Natural killer cell (primary cell): Measurements from ENCODE around the gene POLK. TPM values are rescaled to one million over a fixed set of nuclear protein-coding genes. Genes with fewer than 3 reads are reported as not detected.

Experiments used
- ATAC-seq, 3 donors: fragments of 150-1000 bp in 2 of 3; fragments of 200-7000 bp in 1 of 3; cut with Tn5 transposase; 1 replicate in 1 of 3; 2 replicates in 2 of 3; pipeline ENCODE4 v1.10.0; 2021; ENCODE audit warnings: mild to moderate bottlenecking in 2 of 3, moderate library complexity in 2 of 3
- DNase-seq, 2 donors: peaks; one replicate each; pipeline versions ENCODE4 v3.0.0 to v3.0.0-alpha.2; 2013 to 2021; ENCODE audit warnings: mixed read lengths in 1 of 2
- H3K27ac ChIP-seq: one replicate; pipeline ENCODE4 v1.5.1; 2013; ENCODE audit warnings: mild to moderate bottlenecking, low read length
- H3K27me3 ChIP-seq: one replicate; pipeline ENCODE4 v1.6.1; 2013; ENCODE audit warnings: low read length; ENCODE audit not compliant: control insufficient read depth, insufficient read depth
- H3K36me3 ChIP-seq: one replicate; pipeline ENCODE4 v1.6.1; 2013; ENCODE audit warnings: low read length; ENCODE audit not compliant: control insufficient read depth, insufficient read depth
- H3K4me1 ChIP-seq: one replicate; pipeline ENCODE4 v1.6.1; 2013; ENCODE audit warnings: low read length; ENCODE audit not compliant: control insufficient read depth, insufficient read depth
- H3K4me3 ChIP-seq: one replicate; pipeline ENCODE4 v1.5.1; 2013; ENCODE audit warnings: low read length
- H3K9me3 ChIP-seq: one replicate; pipeline ENCODE4 v1.6.1; 2013; ENCODE audit warnings: low read length; ENCODE audit not compliant: control insufficient read depth, insufficient read depth
- H3K27ac Mint-ChIP-seq, 2 donors: one replicate each; pipeline ENCODE4 v1.8.0; 2022; ENCODE audit warnings: mild to moderate bottlenecking in 2 of 2, mixed read lengths in 2 of 2, moderate library complexity in 1 of 2
- H3K27me3 Mint-ChIP-seq, 2 donors: one replicate each; pipeline ENCODE4 v1.8.0; 2022; ENCODE audit warnings: low read depth in 2 of 2, mixed read lengths in 2 of 2
- H3K36me3 Mint-ChIP-seq: one replicate; pipeline ENCODE4 v1.8.0; 2022; ENCODE audit warnings: mixed read lengths
- H3K4me1 Mint-ChIP-seq, 2 donors: one replicate each; pipeline ENCODE4 v1.8.0; 2022; ENCODE audit warnings: mixed read lengths in 2 of 2
- H3K4me3 Mint-ChIP-seq: one replicate; pipeline ENCODE4 v1.8.0; 2022; ENCODE audit warnings: mild to moderate bottlenecking, moderate library complexity, mixed read lengths
- H3K9me3 Mint-ChIP-seq, 2 donors: one replicate each; pipeline ENCODE4 v1.8.0; 2022; ENCODE audit warnings: mixed read lengths in 2 of 2
- WGBS: methylation state at CpG from one replicate; pipeline ENCODE4 v1.1.7; 2013; ENCODE audit warnings: missing lambda C conversion rate; ENCODE audit not compliant: insufficient coverage; 5-methylcytosine and 5-hydroxymethylcytosine counted together
- intact Hi-C: fragments of 100-400 bp; cut with micrococcal nuclease; formaldehyde crosslinking; loops from one replicate; pipeline ENCODE4 v1.14.2; 2022
- total RNA-seq, 4 donors: library from RNA; stranded (reverse); fragments of 120-200 nt in 1 of 4; gene quantifications; one replicate each; pipeline versions ENCODE4 v1.2.3 to v1.2.4, GENCODE V29; 2013 to 2022
- TF ChIP-seq, protein P1 (sequence below): fragments of 200-600 bp; IDR thresholded peaks from one replicate; pipeline ENCODE4 v1.8.0; 2022; ENCODE audit warnings: antibody characterized with exemption

POLK gene
- total RNA-seq, 3 donors from 2014 or later (not counting 1 experiment from before 2014, with no cell fraction given): 16.8 to 21.5 (median 21.4) TPM

DNA sequence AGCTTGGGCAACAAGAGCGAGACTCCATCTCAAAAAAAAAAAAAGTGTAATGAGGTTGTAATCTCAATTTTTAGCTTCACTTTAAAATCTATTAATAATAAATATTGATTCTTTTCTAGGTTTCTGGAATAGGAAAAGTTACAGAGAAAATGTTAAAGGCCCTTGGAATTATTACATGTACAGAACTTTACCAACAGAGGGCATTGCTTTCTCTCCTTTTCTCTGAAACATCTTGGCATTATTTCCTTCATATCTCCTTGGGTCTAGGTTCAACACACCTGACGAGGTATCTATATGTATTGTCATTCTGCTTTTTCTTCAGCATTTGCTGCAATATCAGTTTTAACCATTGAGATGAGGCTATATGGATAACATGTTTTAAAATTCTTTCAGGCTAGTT, 73.0 kb downstream of the POLK start:
- no peaks in the 10 kb centered on the region for H3K4me1 ChIP-seq
- no peak overlapping the region for H3K27ac Mint-ChIP-seq

DNA sequence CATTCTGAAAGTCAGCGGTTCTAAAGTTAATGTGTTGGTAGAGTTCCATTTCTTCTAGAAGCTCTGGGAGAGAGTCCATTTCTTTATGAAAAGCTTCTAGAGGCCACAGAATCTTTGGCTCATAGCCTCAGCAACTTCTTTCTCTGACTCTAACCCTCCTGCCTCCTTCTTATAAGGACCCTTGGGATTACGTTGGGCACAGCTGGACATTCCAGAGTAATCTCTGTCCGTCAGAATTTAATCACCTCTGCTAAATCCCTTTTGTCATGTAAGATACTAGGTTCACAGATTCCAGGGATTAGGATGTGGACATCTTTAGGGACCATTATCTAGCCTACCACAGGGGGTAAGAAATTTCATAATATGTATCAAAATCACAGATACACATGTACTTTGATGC, 77.0 kb downstream of the POLK start:
- no peaks in the 10 kb centered on the region for H3K4me1 ChIP-seq
- H3K4me3 ChIP-seq: no peak overlapping the region
- Mint-ChIP-seq H3K4me3 (no peak overlapping the region), H3K4me1 (no peaks in the 10 kb centered on the region), H3K9me3 (no peaks in the 10 kb centered on the region), H3K27me3 (no peaks in the 10 kb centered on the region), H3K36me3 (peaks cover 10% of the 10 kb centered on the region), H3K27ac (no peak overlapping the region)
- WGBS: 89% methylated on average over 1 of the region's 3 CpGs
- no peak overlapping the region for H3K27ac ChIP-seq
- ATAC-seq: no peak
- H3K36me3 ChIP-seq: peaks cover 30% of the 10 kb centered on the region
- no peaks in the 10 kb centered on the region for H3K27me3 ChIP-seq
- no peak for DNase-seq
- no peaks in the 10 kb centered on the region for H3K9me3 ChIP-seq
- TF ChIP-seq, protein P1, sequence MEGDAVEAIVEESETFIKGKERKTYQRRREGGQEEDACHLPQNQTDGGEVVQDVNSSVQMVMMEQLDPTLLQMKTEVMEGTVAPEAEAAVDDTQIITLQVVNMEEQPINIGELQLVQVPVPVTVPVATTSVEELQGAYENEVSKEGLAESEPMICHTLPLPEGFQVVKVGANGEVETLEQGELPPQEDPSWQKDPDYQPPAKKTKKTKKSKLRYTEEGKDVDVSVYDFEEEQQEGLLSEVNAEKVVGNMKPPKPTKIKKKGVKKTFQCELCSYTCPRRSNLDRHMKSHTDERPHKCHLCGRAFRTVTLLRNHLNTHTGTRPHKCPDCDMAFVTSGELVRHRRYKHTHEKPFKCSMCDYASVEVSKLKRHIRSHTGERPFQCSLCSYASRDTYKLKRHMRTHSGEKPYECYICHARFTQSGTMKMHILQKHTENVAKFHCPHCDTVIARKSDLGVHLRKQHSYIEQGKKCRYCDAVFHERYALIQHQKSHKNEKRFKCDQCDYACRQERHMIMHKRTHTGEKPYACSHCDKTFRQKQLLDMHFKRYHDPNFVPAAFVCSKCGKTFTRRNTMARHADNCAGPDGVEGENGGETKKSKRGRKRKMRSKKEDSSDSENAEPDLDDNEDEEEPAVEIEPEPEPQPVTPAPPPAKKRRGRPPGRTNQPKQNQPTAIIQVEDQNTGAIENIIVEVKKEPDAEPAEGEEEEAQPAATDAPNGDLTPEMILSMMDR: no peak
- intact Hi-C loops: no loop called here

More for the DNA sequence above, 73.0 kb downstream of the POLK start:
- WGBS: 100% methylated on average over 1 of the region's 2 CpGs
- Histone ChIP-seq H3K27me3 (no peaks in the 10 kb centered on the region), H3K27ac (no peak overlapping the region), H3K36me3 (peaks cover 19% of the 10 kb centered on the region), H3K4me3 (no peak overlapping the region), H3K9me3 (no peaks in the 10 kb centered on the region)
- Mint-ChIP-seq H3K4me3 (no peak overlapping the region), H3K27me3 (no peaks in the 10 kb centered on the region), H3K36me3 (peaks cover 10% of the 10 kb centered on the region), H3K9me3 (no peaks in the 10 kb centered on the region), H3K4me1 (no peaks in the 10 kb centered on the region)
- ATAC-seq: no peak
- TF ChIP-seq, protein P1: no peak
- intact Hi-C loops: no loop called here
- DNase-seq: no peak

DNA sequence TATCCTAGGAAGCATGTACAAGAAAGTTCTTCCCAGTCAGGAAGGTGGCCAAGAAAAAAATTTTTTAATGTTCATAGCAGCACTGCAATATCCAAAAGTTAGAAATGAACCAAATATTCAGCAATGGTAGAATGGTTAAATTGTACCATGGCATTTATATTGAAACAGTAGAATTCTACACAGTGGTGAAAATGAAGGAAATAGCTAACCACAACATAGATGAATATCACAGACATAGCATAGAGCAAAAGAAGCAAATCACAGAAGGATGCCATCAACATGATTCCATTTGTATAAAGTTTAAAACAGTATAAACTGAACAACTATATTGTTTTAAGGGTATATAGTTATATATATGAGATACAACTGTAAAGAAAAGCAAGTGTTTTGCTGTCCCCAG, 88.8 kb downstream of the POLK start:
- Mint-ChIP-seq H3K4me1 (peaks cover 0 to 6% of the 10 kb centered on the region in 2 donors), H3K9me3 (no peaks in the 10 kb centered on the region), H3K36me3 (no peaks in the 10 kb centered on the region), H3K27ac (no peak overlapping the region), H3K27me3 (no peaks in the 10 kb centered on the region), H3K4me3 (no peak overlapping the region)
- H3K27me3 ChIP-seq: no peaks in the 10 kb centered on the region
- no peak overlapping the region for H3K4me3 ChIP-seq
- no peaks in the 10 kb centered on the region for H3K4me1 ChIP-seq
- intact Hi-C loops: no loop called here
- DNase-seq (no peak), ATAC-seq (no peak)
- H3K36me3 ChIP-seq: peaks cover 8% of the 10 kb centered on the region
- H3K9me3 ChIP-seq: no peaks in the 10 kb centered on the region
- TF ChIP-seq, protein P1: no peak
- H3K27ac ChIP-seq: no peak overlapping the region

DNA sequence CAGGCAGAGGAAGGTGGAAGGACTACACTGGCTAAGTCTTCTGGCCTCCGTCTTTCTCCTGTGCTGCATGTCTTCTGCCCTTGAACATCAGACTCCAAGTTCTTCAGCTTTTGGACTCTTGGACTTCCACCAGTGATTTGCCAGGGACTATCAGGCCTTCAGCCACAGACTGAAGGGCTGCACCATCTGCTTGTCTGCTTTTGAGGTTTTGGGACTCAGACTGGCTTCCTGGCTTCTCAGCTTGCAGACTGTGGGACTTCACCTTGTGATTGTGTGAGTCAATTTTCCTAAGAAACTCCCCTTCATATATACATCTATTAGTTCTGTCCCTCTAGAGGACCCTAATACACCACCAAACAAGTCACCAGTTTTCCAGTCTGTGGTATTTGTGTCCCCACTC, 89.9 kb downstream of the POLK start:
- DNase-seq (no peak), ATAC-seq (no peak)
- no peaks in the 10 kb centered on the region for H3K36me3 Mint-ChIP-seq
- WGBS: 83% methylated on average over 1 of the region's 1 CpG
- H3K27me3 ChIP-seq: no peaks in the 10 kb centered on the region
- no peaks in the 10 kb centered on the region for H3K4me1 ChIP-seq
- peaks cover 0 to 6% of the 10 kb centered on the region in 2 donors for H3K4me1 Mint-ChIP-seq
- no peaks in the 10 kb centered on the region for H3K9me3 Mint-ChIP-seq
- intact Hi-C loops: no loop called here
- H3K27me3 Mint-ChIP-seq: no peaks in the 10 kb centered on the region
- no peak overlapping the region for H3K4me3 ChIP-seq
- no peak overlapping the region for H3K4me3 Mint-ChIP-seq
- peaks cover 8% of the 10 kb centered on the region for H3K36me3 ChIP-seq
- no peaks in the 10 kb centered on the region for H3K9me3 ChIP-seq
- TF ChIP-seq, protein P1: no peak
- H3K27ac Mint-ChIP-seq: no peak overlapping the region
- no peak overlapping the region for H3K27ac ChIP-seq
